Natural killer cell treated with Interleukin-12 subunit alpha and Interleukin-12 subunit beta and Interleukin-15 and Interleukin-18, amount 100 ng/mL, for 72 hours (primary cell): ENCODE data around the gene TUBB2A. TPM values are rescaled to one million over a fixed set of nuclear protein-coding genes. Genes with fewer than 3 reads are reported as not detected.
"Not testable (repeated sequence)": the region's sequence is repeated elsewhere in the genome, so short reads cannot be mapped to it uniquely, and the experiment has no call there.

Experiments used
- ATAC-seq, 2 donors: fragments of 150-1000 bp; cut with Tn5 transposase in 1 of 2; sonication (Bioruptor Pico), chemical (Tn5 transposase) in 1 of 2; 2 replicates each; pipeline ENCODE4 v1.10.0; 2021
- DNase-seq: peaks from one replicate; pipeline ENCODE4 v3.0.0; 2022; ENCODE audit warnings: low spot score
- H3K27ac Mint-ChIP-seq, 2 donors: 1 replicate in 1 of 2; 2 replicates in 1 of 2; pipeline ENCODE4 v1.8.0; 2022; ENCODE audit warnings: mixed read lengths in 2 of 2, mild to moderate bottlenecking in 1 of 2, moderate library complexity in 1 of 2
- H3K27me3 Mint-ChIP-seq, 2 donors: 1 replicate in 1 of 2; 2 replicates in 1 of 2; pipeline ENCODE4 v1.8.0; 2022; ENCODE audit warnings: mixed read lengths in 2 of 2
- H3K36me3 Mint-ChIP-seq: one replicate; pipeline ENCODE4 v1.8.0; 2022; ENCODE audit warnings: mixed read lengths
- H3K4me1 Mint-ChIP-seq, 2 donors: 1 replicate in 1 of 2; 2 replicates in 1 of 2; pipeline ENCODE4 v1.8.0; 2022; ENCODE audit warnings: low read depth in 2 of 2, mixed read lengths in 2 of 2, mild to moderate bottlenecking in 1 of 2
- H3K4me3 Mint-ChIP-seq: one replicate; pipeline ENCODE4 v1.8.0; 2022; ENCODE audit warnings: mixed read lengths
- H3K9me3 Mint-ChIP-seq: 2 replicates; pipeline ENCODE4 v1.8.0; 2022; ENCODE audit warnings: mixed read lengths
- total RNA-seq, 2 donors: library from RNA; stranded (reverse); gene quantifications; one replicate each; pipeline ENCODE4 v1.2.3, GENCODE V29; 2022

Gene TUBB2A
- total RNA-seq, 2 donors from 2014 or later, result 1.7 to 5.8 TPM

DNA sequence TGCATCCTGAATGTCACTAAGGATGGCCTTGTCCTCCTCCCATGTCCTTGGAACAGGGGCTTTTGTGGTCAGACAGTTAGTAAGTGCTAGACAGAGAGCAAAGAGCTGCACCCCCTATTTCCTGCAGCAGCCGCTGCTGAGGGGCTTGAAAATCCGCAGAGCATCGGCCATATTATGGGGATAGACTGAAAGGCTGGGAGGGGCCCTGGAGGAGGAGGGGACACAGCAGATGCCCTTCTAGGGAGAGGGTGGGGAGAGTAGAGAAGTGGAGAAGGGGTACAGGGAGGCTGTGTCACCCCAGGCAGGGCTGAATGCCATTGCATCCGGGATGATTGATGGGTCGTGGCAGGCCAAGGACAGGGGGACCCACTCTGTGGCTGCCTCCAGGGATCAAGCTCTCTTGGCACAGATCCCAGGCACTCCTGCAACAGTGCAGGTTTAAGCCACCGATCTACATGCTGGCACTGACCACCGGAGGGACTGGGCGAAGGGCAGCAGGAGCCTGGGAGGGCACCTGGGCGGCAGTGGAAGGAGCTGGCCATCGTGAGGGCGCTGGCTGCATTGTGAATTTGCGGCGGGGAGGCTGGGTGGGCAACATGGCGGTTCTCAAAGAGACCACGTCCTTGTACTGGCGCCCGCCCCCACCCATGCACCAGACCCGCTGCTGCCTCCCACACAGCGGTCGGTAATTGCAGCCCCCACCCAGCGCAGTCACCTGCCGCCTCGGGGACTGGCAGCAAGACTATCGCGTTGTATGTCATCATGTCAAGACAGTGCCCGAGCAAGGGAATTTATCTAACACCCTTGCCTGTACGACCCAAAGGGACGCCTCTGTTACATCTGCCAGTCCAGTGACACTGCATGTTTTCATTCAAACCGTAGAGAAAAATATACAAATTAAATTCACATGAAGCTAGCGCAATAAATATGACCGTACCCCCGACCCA, 887 bp downstream of the TUBB2A start:
- H3K4me3 Mint-ChIP-seq, result peak overlapping the region; percentile 85
- peak overlapping the region in 1 of 2 donors; percentile 35 for H3K27ac Mint-ChIP-seq
- not testable (repeated sequence) for H3K9me3 Mint-ChIP-seq, H3K36me3 Mint-ChIP-seq, ATAC-seq, DNase-seq
- peaks cover 10 to 14% of the 10 kb centered on the region in 2 donors for H3K4me1 Mint-ChIP-seq
- peaks cover 13 to 18% of the 10 kb centered on the region in 2 donors for H3K27me3 Mint-ChIP-seq

DNA sequence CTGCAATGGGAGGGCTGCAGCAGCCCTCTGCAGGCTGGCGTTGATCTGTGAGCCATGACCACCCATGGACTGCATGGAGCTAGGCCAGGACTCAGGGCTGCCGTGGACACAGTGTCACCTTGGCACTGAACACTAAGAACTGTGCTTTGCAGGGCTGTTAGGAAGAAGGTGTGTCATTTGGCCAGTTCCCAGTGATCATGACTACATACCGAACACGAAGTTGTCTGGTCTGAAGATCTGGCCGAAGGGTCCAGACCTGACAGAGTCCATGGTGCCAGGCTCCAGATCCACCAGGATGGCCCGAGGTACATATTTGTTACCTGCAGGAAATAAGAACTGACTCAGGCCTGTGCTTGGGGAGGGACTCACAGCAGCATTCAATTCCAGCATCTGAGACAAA, 1.9 kb downstream of the TUBB2A start:
- not testable (repeated sequence) for H3K9me3 Mint-ChIP-seq, DNase-seq, ATAC-seq, H3K36me3 Mint-ChIP-seq, H3K27ac Mint-ChIP-seq
- Mint-ChIP-seq H3K27me3 (peaks cover 11 to 18% of the 10 kb centered on the region in 2 donors), H3K4me1 (peaks cover 10 to 11% of the 10 kb centered on the region in 2 donors), H3K4me3 (peak overlapping the region; percentile 10)

DNA sequence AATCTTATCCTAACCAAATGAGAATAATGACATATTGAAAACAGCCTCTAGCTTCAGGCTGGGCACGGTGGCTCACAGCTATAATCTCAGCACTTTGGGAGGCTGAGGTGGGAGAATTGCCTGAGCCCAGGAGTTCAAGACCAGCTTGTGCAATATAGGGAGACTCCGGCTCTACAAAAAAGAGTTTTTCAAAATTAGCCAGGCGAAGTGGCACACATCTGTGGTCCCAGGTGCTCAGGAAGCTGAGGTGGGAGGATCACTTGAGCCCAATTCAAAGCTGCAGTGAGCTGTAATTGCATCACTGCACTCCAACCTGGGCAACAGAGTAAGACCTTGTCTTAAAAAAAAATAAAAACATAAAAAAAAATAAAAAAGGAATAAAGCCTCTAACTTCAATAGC, 4.7 kb downstream of the TUBB2A start:
- no peak overlapping the region for H3K27ac Mint-ChIP-seq

DNA sequence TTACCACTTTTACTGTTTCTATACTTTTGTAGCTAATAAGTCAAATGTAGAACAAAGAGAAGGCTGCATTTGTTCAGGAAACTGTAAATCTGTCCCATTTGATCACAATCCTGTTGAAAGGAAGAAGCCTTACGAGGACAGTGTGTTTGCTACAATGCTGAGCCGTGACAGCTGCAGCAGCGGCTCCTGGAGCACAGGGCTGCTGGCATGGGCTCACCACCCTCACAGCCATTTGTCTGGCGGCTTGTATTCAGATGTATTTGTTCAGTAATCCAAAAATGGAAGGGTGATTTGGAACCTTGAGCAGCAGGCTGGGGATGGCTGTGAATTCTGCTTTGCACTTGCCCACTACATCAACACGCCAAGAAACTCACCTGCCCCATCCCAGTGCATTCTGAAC, 5.7 kb downstream of the TUBB2A start:
- Mint-ChIP-seq H3K27me3 (peaks cover 4 to 9% of the 10 kb centered on the region in 2 donors), H3K36me3 (no peaks in the 10 kb centered on the region), H3K9me3 (no peaks in the 10 kb centered on the region), H3K4me3 (no peak overlapping the region), H3K4me1 (peaks cover 5 to 6% of the 10 kb centered on the region in 2 donors), H3K27ac (no peak overlapping the region)
- DNase-seq, result no peak
- ATAC-seq, result no peak

More for the DNA sequence above, 4.7 kb downstream of the TUBB2A start:
- ATAC-seq, result no peak
- Mint-ChIP-seq H3K9me3 (no peaks in the 10 kb centered on the region), H3K27me3 (peaks cover 4 to 9% of the 10 kb centered on the region in 2 donors), H3K36me3 (no peaks in the 10 kb centered on the region), H3K4me3 (no peak overlapping the region), H3K4me1 (peaks cover 5 to 7% of the 10 kb centered on the region in 2 donors)
- no peak for DNase-seq

DNA sequence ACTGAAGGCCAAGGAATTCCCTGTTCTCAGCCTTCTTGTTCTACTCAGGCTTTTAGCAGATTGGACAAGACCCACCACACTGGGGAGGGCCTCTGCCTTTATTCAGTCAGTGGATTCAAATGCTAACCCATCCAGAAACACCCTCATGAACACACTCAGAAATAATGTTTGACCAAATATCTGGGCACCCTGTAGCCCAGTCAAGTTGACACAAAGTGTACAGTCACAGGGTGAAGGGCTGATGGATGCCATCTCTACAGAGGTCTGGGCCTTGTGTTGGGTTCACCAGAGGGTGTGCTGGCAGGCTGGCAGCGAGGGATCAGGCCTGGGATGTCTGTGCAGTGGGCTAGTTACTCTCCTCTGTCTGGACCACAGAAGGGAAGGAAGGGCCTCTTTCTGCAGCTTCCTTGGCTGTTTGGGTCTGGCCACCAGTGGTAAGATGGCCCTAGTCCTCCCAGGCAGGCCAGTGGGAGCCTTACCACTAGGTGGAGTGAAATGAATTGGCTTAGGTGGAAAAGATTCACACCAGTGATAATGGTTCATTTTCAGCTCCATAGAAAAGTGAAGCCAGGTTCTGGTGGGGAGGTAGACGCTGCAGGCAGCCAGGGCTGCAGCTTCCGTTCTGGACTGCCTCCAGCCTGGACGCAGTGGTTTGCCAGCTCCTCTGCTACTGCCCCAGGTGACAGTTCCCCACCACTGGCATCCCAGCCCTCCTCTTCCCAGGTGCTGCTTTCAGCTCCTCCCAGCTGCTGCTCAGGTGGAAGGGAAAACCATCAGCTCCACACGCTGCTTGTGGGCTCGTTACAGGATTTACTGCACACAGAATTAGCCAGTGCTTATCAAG, 9.2 kb downstream of the TUBB2A start:
- Mint-ChIP-seq H3K4me3 (no peak overlapping the region), H3K27me3 (no peaks in the 10 kb centered on the region), H3K36me3 (no peaks in the 10 kb centered on the region), H3K9me3 (no peaks in the 10 kb centered on the region), H3K27ac (no peak overlapping the region), H3K4me1 (peaks cover 0 to 8% of the 10 kb centered on the region in 2 donors)
- DNase-seq (no peak), ATAC-seq (no peak)

DNA sequence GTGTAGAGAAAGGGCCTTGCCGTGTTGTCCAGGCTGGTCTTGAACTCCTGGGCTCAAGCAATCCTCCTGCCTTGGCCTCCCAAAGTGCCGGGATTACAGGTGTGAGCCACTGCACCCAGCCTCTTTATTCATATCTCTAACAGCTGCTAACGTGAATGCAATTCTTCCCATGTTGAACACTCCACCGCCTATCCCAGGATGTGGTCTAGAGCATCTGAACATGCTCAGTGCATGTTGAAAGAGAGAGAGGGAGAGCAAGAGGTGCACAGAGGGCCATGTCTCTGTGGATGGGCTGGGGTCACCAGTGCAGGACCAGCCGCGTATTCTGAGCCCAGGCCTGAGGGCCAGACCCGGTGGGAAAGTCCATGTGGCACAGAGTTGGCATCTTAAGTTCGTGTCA, 12.8 kb downstream of the TUBB2A start:
- Mint-ChIP-seq H3K4me1 (peaks cover 0 to 8% of the 10 kb centered on the region in 2 donors), H3K4me3 (no peak overlapping the region), H3K27me3 (no peaks in the 10 kb centered on the region), H3K36me3 (no peaks in the 10 kb centered on the region), H3K9me3 (no peaks in the 10 kb centered on the region), H3K27ac (no peak overlapping the region)
- DNase-seq (no peak), ATAC-seq (no peak)

DNA sequence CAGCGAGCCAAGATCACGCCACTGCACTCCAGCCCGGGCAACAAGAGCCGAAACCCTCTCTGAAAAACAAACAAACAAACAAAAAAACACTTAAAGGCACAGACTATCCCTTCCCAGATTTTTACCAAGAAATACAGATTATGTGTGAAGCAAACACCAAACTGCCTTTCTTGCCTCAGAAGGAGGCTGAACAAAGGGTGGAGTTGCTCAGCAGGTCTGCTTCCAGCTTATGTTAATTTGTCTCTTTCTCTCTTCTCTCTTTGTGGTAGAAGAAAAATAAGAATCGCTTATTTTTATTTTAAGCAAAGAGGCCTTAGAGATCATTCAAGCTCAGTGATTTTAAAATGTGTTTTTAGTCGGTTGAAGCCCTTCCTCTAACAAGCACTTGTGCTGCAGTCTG, 14.2 kb downstream of the TUBB2A start:
- peaks cover 7% of the 10 kb centered on the region for H3K36me3 Mint-ChIP-seq
- no peak overlapping the region for H3K4me3 Mint-ChIP-seq
- no peak overlapping the region for H3K27ac Mint-ChIP-seq
- H3K9me3 Mint-ChIP-seq, result no peaks in the 10 kb centered on the region
- no peaks in the 10 kb centered on the region for H3K27me3 Mint-ChIP-seq
- peaks cover 0 to 15% of the 10 kb centered on the region in 2 donors for H3K4me1 Mint-ChIP-seq
- DNase-seq (no peak), ATAC-seq (no peak)

DNA sequence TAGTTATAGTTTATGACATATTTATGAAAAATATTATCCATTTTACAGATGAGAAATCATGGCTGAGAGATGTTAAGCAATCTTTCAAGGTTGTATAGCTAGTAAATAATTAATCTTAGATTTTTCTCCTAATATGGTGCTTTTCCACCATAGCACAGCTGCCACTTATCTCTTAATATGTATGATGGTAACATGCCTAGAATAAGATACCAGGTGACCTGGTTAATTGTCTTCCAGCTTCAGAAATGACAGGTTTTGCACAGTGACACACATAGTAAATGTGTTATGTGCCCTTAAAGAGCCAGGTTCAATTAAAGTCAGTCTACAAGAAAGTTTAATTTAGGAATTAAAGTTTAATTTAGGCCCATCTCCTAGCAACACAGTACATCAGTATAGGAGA, 14.8 kb downstream of the TUBB2A start:
- H3K36me3 Mint-ChIP-seq, result peaks cover 7% of the 10 kb centered on the region
- no peaks in the 10 kb centered on the region for H3K9me3 Mint-ChIP-seq
- peaks cover 0 to 15% of the 10 kb centered on the region in 2 donors for H3K4me1 Mint-ChIP-seq
- no peak overlapping the region for H3K27ac Mint-ChIP-seq
- DNase-seq, result no peak
- no peak overlapping the region for H3K4me3 Mint-ChIP-seq
- no peak for ATAC-seq
- H3K27me3 Mint-ChIP-seq, result no peaks in the 10 kb centered on the region

DNA sequence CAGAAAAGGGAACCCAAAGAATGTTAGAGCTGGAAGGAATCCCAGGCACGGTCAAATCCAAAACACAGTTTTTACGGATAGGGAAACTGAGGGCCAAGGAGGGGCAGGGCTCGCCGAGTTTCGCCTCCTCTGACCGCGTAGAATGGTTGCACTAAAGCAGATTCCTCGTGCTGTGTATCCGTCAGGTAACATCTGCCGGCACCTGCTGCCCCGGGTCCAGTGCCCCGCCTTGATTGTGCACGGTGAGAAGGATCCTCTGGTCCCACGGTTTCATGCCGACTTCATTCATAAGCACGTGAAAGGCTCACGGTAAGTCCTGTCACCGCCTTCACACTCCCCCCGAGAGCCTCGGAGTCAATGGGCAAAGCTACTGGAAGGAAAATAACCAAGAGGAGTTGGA, 17.1 kb downstream of the TUBB2A start:
- Mint-ChIP-seq H3K4me1 (peaks cover 0 to 12% of the 10 kb centered on the region in 2 donors), H3K9me3 (no peaks in the 10 kb centered on the region), H3K4me3 (no peak overlapping the region), H3K36me3 (peaks cover 7% of the 10 kb centered on the region), H3K27me3 (no peaks in the 10 kb centered on the region), H3K27ac (no peak overlapping the region)
- ATAC-seq, result no peak
- DNase-seq, result no peak

DNA sequence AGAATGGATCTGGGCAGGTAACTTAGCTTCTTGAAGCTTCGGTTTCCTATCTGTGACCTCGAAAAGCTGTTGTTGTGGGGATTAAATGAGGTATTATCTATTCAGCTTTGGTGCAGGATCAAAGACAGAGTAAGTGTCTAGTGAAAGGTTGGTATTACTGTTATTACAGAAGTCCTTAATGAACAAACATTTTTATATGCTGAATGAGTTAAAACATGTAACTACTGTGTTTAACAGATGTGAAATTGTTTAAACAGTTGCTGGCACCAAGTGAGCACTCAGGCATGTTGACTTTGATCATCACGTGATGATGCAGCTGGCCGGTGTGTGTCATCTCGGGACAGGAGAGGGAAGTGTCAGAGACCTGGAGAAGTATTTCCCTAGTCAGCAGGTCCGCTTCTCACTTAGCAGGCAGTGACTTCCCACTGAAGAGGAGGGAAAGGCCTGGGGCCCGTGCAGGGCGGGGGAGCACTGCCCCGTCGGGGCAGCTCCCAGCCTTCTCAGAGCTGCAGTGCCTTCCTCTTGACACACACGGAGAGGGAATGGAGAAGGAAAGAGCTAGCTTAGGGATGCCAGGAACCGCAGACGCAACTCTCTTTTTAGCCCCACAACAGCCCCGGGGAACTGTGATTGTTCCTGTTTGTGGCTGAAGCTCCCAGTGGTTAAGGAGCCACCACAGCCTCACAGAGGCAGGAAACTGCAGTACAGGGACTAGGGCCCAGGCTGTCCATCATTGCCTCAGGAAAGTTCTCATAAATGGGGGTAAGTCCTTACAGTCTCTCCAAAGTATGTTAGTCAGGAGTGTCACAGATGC, 18.0 kb downstream of the TUBB2A start:
- Mint-ChIP-seq H3K4me3 (no peak overlapping the region), H3K9me3 (no peaks in the 10 kb centered on the region), H3K27ac (no peak overlapping the region), H3K4me1 (peaks cover 0 to 7% of the 10 kb centered on the region in 2 donors), H3K36me3 (peaks cover 7% of the 10 kb centered on the region), H3K27me3 (no peaks in the 10 kb centered on the region)
- no peak for DNase-seq
- ATAC-seq, result no peak

DNA sequence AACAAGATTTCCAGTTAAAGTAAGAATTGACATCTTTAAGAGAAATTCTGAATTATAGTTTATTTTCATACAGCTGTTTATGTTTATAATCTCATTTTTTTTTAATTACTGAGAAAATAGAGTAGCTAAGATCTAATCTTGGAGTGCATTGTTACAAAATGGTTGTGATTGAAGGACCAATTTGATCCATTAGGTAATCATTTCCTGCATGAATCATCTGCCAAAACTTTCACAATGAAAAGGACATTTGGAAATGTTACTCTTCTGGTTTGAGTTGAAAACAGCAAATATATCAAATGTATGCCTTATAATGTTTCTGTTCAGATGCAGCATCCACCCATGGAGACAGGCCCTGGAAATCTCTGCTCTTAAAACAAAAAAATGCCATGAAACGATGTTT, 19.0 kb downstream of the TUBB2A start:
- no peak overlapping the region for H3K4me3 Mint-ChIP-seq
- no peaks in the 10 kb centered on the region for H3K9me3 Mint-ChIP-seq
- no peaks in the 10 kb centered on the region for H3K27me3 Mint-ChIP-seq
- H3K27ac Mint-ChIP-seq, result no peak overlapping the region
- ATAC-seq, result no peak
- peaks cover 0 to 7% of the 10 kb centered on the region in 2 donors for H3K4me1 Mint-ChIP-seq
- DNase-seq, result no peak
- H3K36me3 Mint-ChIP-seq, result peaks cover 7% of the 10 kb centered on the region

DNA sequence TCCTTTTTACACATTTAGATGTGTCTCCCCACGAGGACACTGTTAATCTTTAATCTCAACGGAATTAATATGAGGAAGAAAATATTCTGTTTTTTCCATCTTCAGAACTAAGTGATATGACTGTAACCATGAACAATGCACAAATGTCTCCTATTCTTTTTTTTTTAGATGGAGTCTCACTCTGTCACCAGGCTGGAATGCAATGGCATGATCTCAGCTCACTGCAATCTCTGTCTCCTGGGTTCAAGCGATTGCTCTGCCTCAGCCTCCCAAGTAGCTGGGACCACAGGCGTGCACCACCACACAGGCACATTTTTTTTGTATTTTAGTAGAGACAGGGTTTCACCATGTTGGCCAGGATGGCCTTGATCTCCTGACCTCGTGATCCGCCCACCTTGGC, 19.5 kb downstream of the TUBB2A start:
- not testable (repeated sequence) for H3K36me3 Mint-ChIP-seq

DNA sequence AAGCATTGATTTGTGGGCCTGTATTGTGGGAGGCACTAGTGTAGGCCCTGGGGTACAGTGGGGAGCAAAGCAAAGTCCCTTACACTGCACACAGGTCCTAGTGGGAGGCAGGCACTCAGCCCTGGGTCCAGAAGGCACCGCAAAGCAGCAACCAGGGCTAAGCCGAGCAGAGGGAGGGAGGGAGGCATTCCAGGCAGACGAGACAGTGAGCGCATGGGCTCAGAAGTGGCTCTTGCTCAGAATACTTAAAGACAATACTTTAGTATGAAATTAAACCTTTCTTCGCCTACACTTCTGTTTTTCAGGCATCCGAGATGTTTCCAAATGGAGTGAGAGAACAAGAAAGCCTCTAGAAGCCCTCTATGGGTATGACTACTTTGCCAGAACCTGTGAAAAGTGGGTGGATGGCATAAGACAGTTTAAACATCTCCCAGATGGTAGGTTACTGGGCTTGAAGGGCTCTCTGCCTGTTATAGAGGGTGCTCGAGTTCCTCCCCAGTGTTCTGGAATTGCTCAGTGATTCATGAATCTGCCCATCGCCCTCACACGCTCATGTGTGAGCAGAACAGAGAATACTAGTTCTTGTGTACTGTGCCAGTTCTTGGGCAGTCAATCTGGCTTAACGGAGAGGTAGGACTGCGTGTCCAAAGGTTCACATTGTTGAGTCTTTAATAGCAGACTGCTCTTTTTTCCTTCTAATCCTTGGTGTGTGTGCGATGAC, 20.1 kb downstream of the TUBB2A start:
- Mint-ChIP-seq H3K27me3 (no peaks in the 10 kb centered on the region), H3K9me3 (no peaks in the 10 kb centered on the region), H3K4me1 (peaks cover 0 to 7% of the 10 kb centered on the region in 2 donors), H3K4me3 (no peak overlapping the region), H3K27ac (no peak overlapping the region), H3K36me3 (peaks cover 7% of the 10 kb centered on the region)
- no peak for ATAC-seq
- DNase-seq, result no peak

More for the DNA sequence above, 19.5 kb downstream of the TUBB2A start:
- H3K27ac Mint-ChIP-seq, H3K27me3 Mint-ChIP-seq, H3K4me3 Mint-ChIP-seq, DNase-seq, H3K4me1 Mint-ChIP-seq, H3K9me3 Mint-ChIP-seq, ATAC-seq: not testable (repeated sequence)
